Measurements from ENCODE around the gene NCR3LG1.

- TF ChIP-seq PATZ1 (CRISPR knock-in tag; IDR thresholded peaks at IDR 0.05; ENCODE audit: borderline replicate concordance) (no peak), CREB5 (CRISPR knock-in tag; IDR thresholded peaks at IDR 0.05; ENCODE audit: low read depth) (no peak), ARNTL (CRISPR knock-in tag; IDR thresholded peaks at IDR 0.05; ENCODE audit: borderline replicate concordance, low read depth) (no peak), ZFP30 (CRISPR knock-in tag; IDR thresholded peaks at IDR 0.05) (no peak), OSR1 (CRISPR knock-in tag; IDR thresholded peaks at IDR 0.05) (no peak), ZC3H10 (CRISPR knock-in tag; IDR thresholded peaks at IDR 0.05) (no peak), TCF4 (CRISPR knock-in tag; IDR thresholded peaks at IDR 0.05; ENCODE audit: borderline replicate concordance) (no peak), POU6F1 (CRISPR knock-in tag; IDR thresholded peaks at IDR 0.05; ENCODE audit: borderline replicate concordance, low read depth) (no peak), SNAI2 (CRISPR knock-in tag; IDR thresholded peaks at IDR 0.05) (no peak), RARB (CRISPR knock-in tag; IDR thresholded peaks at IDR 0.05) (no peak), TOX (CRISPR knock-in tag; IDR thresholded peaks at IDR 0.05; ENCODE audit: borderline replicate concordance) (no peak), ZNF565 (CRISPR knock-in tag; conservative IDR thresholded peaks at IDR 0.05; ENCODE audit: low read depth) (no peak), ZFP3 (CRISPR knock-in tag; IDR thresholded peaks at IDR 0.05) (no peak)
Measured at GRCh38 chr11:17378655-17379054, 27.1 kb downstream of the NCR3LG1 start.
